PFSK-1 (cell line): ENCODE measurements around the gene GNB1L.

Experiments used
- FOXP2 ChIP-seq: optimal IDR thresholded peaks from 2 replicates; pipeline ENCODE3; 2011; ENCODE audit warnings: borderline replicate concordance, control low read depth, inconsistent platforms; ENCODE audit not compliant: insufficient read depth; ENCODE audit errors: extremely low read length, extremely low read depth
- POLR2AphosphoS5 ChIP-seq: IDR thresholded peaks from 2 replicates; pipeline ENCODE4 v1.6.1; 2012; ENCODE audit warnings: low read depth, mild to moderate bottlenecking, control low read depth, low read length, moderate library complexity
- REST ChIP-seq, 2 experiments: IDR thresholded peaks; 2 replicates each; pipeline versions ENCODE4 v1.6.1 to v1.8.0; 2011 to 2012; ENCODE audit warnings: low read depth in 2 of 2, low read length in 2 of 2, control low read depth in 1 of 2, inconsistent platforms in 1 of 2, mild to moderate bottlenecking in 1 of 2, moderate library complexity in 1 of 2; ENCODE audit not compliant: insufficient read depth in 1 of 2
- SIN3A ChIP-seq: IDR thresholded peaks from 2 replicates; pipeline ENCODE4 v1.6.1; 2012; ENCODE audit warnings: mild to moderate bottlenecking, low read length, moderate library complexity, borderline replicate concordance; ENCODE audit not compliant: insufficient read depth
- TAF1 ChIP-seq: IDR thresholded peaks from 2 replicates; pipeline ENCODE4 v1.6.1; 2012; ENCODE audit warnings: low read length, control low read depth, borderline replicate concordance; ENCODE audit not compliant: insufficient read depth

Gene GNB1L

GRCh38 chr22:19745155-19746101 lies 109.2 kb downstream of the GNB1L start:
- TF ChIP-seq FOXP2: peak; percentile 33
- TF ChIP-seq POLR2AphosphoS5: no peak
- TF ChIP-seq REST (IDR thresholded peaks at IDR 0.05; ENCODE audit: insufficient read depth in 1 of 2, low read depth in 2 of 2, low read length in 2 of 2): no peak
- no peak for TF ChIP-seq SIN3A
- no peak for TF ChIP-seq TAF1

GRCh38 chr22:19744350-19745006 lies 110.2 kb downstream of the GNB1L start:
- no peak for TF ChIP-seq SIN3A
- no peak for TF ChIP-seq TAF1
- TF ChIP-seq REST (IDR thresholded peaks at IDR 0.05; ENCODE audit: insufficient read depth in 1 of 2, low read depth in 2 of 2, low read length in 2 of 2): no peak
- TF ChIP-seq POLR2AphosphoS5: no peak
- no peak for TF ChIP-seq FOXP2

GRCh38 chr22:19743651-19744050 lies 111.0 kb downstream of the GNB1L start:
- TF ChIP-seq SIN3A: no peak
- TF ChIP-seq FOXP2: no peak
- no peak for TF ChIP-seq REST (IDR thresholded peaks at IDR 0.05; ENCODE audit: insufficient read depth in 1 of 2, low read depth in 2 of 2, low read length in 2 of 2)

- TF ChIP-seq POLR2AphosphoS5 (no peak), FOXP2 (no peak), TAF1 (no peak), REST (IDR thresholded peaks at IDR 0.05; ENCODE audit: insufficient read depth in 1 of 2, low read depth in 2 of 2, low read length in 2 of 2) (no peak), SIN3A (no peak)
These were observed 111.6 kb downstream of the GNB1L start for GRCh38 chr22:19743081-19743480.
